Spleen (tissue), 11 donors: ENCODE data around the gene METTL21C. TPM values are rescaled to one million over a fixed set of nuclear protein-coding genes. Genes with fewer than 3 reads are reported as not detected.
A peak's percentile ranks its signal among the peaks of the same experiment; 100 is the strongest.

Experiments
- DNase-seq: peaks from one replicate; pipeline ENCODE4 v3.0.0-alpha.2; 2020
- H3K27ac ChIP-seq, 8 donors: fragments of 200-600 bp; sonication (generic) in 7 of 8; 1 replicate in 4 of 8; 2 replicates in 4 of 8; pipeline versions ENCODE4 v1.5.0 to v1.8.0; 2016 to 2021; ENCODE audit warnings: inconsistent platforms in 4 of 8, mild to moderate bottlenecking in 4 of 8, moderate library complexity in 1 of 8
- H3K27me3 ChIP-seq, 7 donors: fragments of 200-600 bp; sonication (generic) in 6 of 7; replicated peaks in 1 of 7; 1 replicate in 4 of 7; 2 replicates in 3 of 7; pipeline versions ENCODE4 v1.5.0 to v1.8.0; 2016 to 2021; ENCODE audit warnings: inconsistent platforms in 3 of 7, mild to moderate bottlenecking in 1 of 7
- H3K36me3 ChIP-seq, 6 donors: fragments of 200-600 bp; sonication (generic) in 5 of 6; 1 replicate in 4 of 6; 2 replicates in 2 of 6; pipeline versions ENCODE4 v1.5.0 to v1.8.0; 2016 to 2021; ENCODE audit warnings: inconsistent platforms in 2 of 6
- H3K4me1 ChIP-seq, 6 donors: fragments of 200-600 bp; sonication (generic) in 5 of 6; 1 replicate in 3 of 6; 2 replicates in 3 of 6; pipeline versions ENCODE4 v1.5.0 to v1.8.0; 2016 to 2021; ENCODE audit warnings: inconsistent platforms in 3 of 6
- H3K4me3 ChIP-seq, 8 donors: fragments of 200-600 bp; sonication (generic) in 7 of 8; 1 replicate in 4 of 8; 2 replicates in 4 of 8; pipeline versions ENCODE4 v1.5.0 to v1.8.0; 2016 to 2021; ENCODE audit warnings: inconsistent platforms in 4 of 8, mild to moderate bottlenecking in 4 of 8, moderate library complexity in 2 of 8
- H3K9me3 ChIP-seq, 8 donors: fragments of 200-600 bp; sonication (generic) in 7 of 8; 1 replicate in 4 of 8; 2 replicates in 4 of 8; pipeline versions ENCODE4 v1.5.0 to v1.8.0; 2016 to 2021; ENCODE audit warnings: inconsistent platforms in 4 of 8
- POLR2A ChIP-seq, 3 donors: fragments of 450-650 bp; IDR thresholded peaks; one replicate each; pipeline ENCODE4 v1.5.1; 2017; ENCODE audit warnings: antibody characterized with exemption in 3 of 3, mild to moderate bottlenecking in 1 of 3
- POLR2AphosphoS5 ChIP-seq, 3 donors: sonication (generic); formaldehyde crosslinking; IDR thresholded peaks; one replicate each; pipeline ENCODE4 v1.5.1; 2017; ENCODE audit warnings: antibody characterized with exemption in 3 of 3
- whole genome bisulfite sequencing, 5 donors: extraction: QIAGEN DNeasy Blood & Tissue Kit in 3 of 5; methylation state at CpG; one replicate each; pipeline versions ENCODE4 v1.1.5 to v1.1.7; 2013 to 2018; 5-methylcytosine and 5-hydroxymethylcytosine counted together
- intact Hi-C: fragments of 100-400 bp; cut with DNase I; formaldehyde crosslinking; loops from one replicate; pipeline ENCODE4 v1.15.0; 2023; ENCODE audit warnings: low total_unique reads
- polyA plus RNA-seq, 3 donors: library from polyadenylated mRNA; stranded (reverse); fragments of 200-250 nt; gene quantifications; one replicate each; pipeline ENCODE4 v1.2.1, GENCODE V29; 2013
- total RNA-seq, 7 donors: library from RNA; depleted of rRNA in 3 of 7; stranded (reverse); fragments of >200 nt in 3 of 7; fragmentation: NEBNext Ultra II Directional in 4 of 7; extraction: Animal tissue kit (Norgen Biotek cat#: 25700) in 4 of 7; gene quantifications; one replicate each; pipeline versions ENCODE4 v1.1.0 to v1.2.1, GENCODE V29; 2016 to 2021
- TF ChIP-seq, protein P1 (sequence below), 11 experiments: fragments of 200-600 bp in 7 of 11; fragments of 450-650 bp in 4 of 11; sonication (generic) in 4 of 11; IDR thresholded peaks in 8 of 11; conservative IDR thresholded peaks in 3 of 11; 1 replicate in 7 of 11; 2 replicates in 4 of 11; pipeline versions ENCODE4 v1.4.0 to v1.8.0; 2016 to 2021; ENCODE audit warnings: antibody characterized with exemption in 11 of 11, inconsistent platforms in 4 of 11, mild to moderate bottlenecking in 1 of 11
- donor health status: healthy with polysubstance abuse.
- donor health status: DM: no; HTN: no; CAD: no; lungs with moderate emphysema.
- donor health status: DM: no; HTN: no; CAD: no.
- donor health status: Bipolar disorder and iron deficiency.
- donor health status: healthy.
- donor health status: DM: no; HTN: no; CAD: no.
- donor health status: DM: yes; HTN: yes; CAD: no.

The METTL21C gene
- total and polyA plus RNA-seq, 10 donors = not detected

DNA sequence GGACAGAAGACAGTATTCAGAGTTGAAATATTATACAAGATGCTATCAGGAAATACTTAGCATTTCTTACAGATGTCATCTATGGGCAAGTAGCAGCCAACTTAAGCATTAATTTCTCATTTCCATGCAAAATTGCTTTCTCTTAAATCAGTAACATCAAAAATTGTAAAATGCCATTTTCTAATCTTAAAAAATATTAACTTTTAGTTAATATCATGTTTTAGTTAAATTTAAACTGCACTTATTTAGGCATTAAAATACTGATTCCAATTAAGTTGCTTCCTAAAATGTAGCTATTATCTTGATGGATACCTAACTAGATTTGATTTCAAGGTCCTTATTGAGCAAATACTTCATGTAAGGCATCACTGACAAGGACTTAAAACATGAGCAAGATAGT lies 27.8 kb downstream of the METTL21C start:
- DNase-seq = no peak
- Histone ChIP-seq H3K27me3 (no peaks in the 10 kb centered on the region), H3K9me3 (peaks cover 0 to 32% (median 12%) of the 10 kb centered on the region in 8 donors), H3K27ac (no peak overlapping the region), H3K4me3 (no peak overlapping the region), H3K4me1 (no peaks in the 10 kb centered on the region), H3K36me3 (peaks cover 8 to 92% (median 74%) of the 10 kb centered on the region in 6 donors)
- intact Hi-C loops = loop anchor here (10.0 kb wide), 1 partner anchor 52 kb away; no protein-coding TSS in a partner anchor
- TF ChIP-seq, protein P1, sequence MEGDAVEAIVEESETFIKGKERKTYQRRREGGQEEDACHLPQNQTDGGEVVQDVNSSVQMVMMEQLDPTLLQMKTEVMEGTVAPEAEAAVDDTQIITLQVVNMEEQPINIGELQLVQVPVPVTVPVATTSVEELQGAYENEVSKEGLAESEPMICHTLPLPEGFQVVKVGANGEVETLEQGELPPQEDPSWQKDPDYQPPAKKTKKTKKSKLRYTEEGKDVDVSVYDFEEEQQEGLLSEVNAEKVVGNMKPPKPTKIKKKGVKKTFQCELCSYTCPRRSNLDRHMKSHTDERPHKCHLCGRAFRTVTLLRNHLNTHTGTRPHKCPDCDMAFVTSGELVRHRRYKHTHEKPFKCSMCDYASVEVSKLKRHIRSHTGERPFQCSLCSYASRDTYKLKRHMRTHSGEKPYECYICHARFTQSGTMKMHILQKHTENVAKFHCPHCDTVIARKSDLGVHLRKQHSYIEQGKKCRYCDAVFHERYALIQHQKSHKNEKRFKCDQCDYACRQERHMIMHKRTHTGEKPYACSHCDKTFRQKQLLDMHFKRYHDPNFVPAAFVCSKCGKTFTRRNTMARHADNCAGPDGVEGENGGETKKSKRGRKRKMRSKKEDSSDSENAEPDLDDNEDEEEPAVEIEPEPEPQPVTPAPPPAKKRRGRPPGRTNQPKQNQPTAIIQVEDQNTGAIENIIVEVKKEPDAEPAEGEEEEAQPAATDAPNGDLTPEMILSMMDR (IDR thresholded peaks at IDR 0.05 in 8 of 11, conservative IDR thresholded peaks at IDR 0.05 in 3 of 11) = no peak

DNA sequence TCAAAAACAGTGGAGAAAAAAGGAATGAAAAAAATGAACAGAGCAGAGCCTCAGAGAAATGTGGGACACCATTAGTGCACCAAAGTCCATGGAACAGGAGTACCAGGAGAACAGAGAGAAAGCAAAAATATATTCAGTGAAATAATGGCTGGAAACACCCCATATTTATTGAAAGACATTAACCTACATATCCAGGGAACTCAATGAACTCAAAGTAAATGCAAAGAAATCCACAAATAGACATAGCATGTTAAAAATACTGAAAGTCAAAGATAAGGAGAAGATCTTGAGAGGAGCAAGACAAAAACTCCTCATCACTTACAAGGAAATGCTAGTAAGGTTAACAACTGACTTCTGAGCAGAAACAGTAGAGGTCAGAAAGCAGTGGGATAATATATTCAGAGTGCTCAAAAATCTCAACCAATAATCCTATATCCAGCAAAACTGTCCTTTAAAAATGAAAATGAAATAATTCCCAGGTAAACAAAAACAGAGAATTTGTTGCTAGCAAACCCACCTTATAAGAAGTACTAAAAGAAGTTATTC lies 35.6 kb downstream of the METTL21C start:
- H3K27me3 ChIP-seq = no peaks in the 10 kb centered on the region
- intact Hi-C loops = no loop called here
- peaks cover 0 to 6% (median 0%) of the 10 kb centered on the region in 8 donors for H3K9me3 ChIP-seq
- H3K4me3 ChIP-seq = no peak overlapping the region
- H3K36me3 ChIP-seq = peaks cover 0 to 89% (median 57%) of the 10 kb centered on the region in 6 donors
- H3K4me1 ChIP-seq = no peaks in the 10 kb centered on the region
- no peak for DNase-seq
- TF ChIP-seq POLR2AphosphoS5 (IDR thresholded peaks at IDR 0.05) = no peak
- TF ChIP-seq, protein P1 (IDR thresholded peaks at IDR 0.05 in 8 of 11, conservative IDR thresholded peaks at IDR 0.05 in 3 of 11) = no peak
- TF ChIP-seq POLR2A (IDR thresholded peaks at IDR 0.05) = no peak
- H3K27ac ChIP-seq = no peak overlapping the region

DNA sequence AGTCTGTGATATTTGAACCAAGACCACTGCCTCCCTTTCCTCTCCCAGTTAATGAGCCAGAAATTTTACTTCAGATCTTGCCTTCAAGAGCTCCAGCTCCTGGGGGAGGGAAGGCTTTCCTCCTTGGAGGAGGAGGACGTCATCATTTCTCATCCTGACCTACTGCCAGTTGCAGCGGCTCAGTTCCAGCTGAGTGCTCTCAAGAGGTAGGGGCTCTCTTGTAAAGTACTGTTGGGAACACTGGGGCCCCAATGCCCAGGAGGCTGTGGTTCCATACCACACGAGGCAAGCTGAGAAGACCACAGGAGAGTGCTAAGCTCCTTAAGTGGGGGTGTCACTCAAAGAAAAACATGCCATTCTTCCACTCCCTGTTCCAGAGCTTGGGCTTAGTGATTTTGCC lies 36.2 kb downstream of the METTL21C start:
- WGBS, 5 donors = 74 to 97% (median 92%) methylated on average over 3 of the region's 3 CpGs
- no peak overlapping the region for H3K27ac ChIP-seq
- no peak overlapping the region for H3K4me3 ChIP-seq
- TF ChIP-seq, protein P1 (IDR thresholded peaks at IDR 0.05 in 8 of 11, conservative IDR thresholded peaks at IDR 0.05 in 3 of 11) = no peak
- TF ChIP-seq POLR2A (IDR thresholded peaks at IDR 0.05) (no peak), POLR2AphosphoS5 (IDR thresholded peaks at IDR 0.05) (no peak)
- H3K4me1 ChIP-seq = no peaks in the 10 kb centered on the region
- H3K9me3 ChIP-seq = peaks cover 0 to 6% (median 0%) of the 10 kb centered on the region in 8 donors
- H3K36me3 ChIP-seq = peaks cover 0 to 89% (median 55%) of the 10 kb centered on the region in 6 donors
- intact Hi-C loops = no loop called here
- H3K27me3 ChIP-seq = no peaks in the 10 kb centered on the region
- DNase-seq = no peak

DNA sequence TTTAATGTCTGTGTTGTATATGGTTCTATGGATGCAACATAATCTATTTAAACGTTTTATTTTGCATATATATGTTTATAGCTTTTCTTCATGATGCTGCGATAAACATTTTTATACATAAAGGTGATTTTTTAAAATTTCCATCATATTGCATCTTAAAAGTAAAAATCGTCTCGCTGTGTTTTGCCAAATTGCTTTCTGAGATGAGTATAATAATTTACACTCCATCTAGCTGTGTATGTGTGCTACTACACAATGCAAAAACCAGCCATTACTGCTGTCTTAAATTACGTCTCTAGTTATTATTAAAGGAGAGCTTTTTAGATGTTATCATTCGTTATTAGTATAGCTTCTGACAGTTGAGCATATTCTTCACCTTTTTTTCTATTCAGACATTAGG lies 37.2 kb downstream of the METTL21C start:
- H3K9me3 ChIP-seq = peaks cover 0 to 6% (median 0%) of the 10 kb centered on the region in 8 donors
- H3K4me3 ChIP-seq = no peak overlapping the region
- intact Hi-C loops = no loop called here
- TF ChIP-seq POLR2AphosphoS5 (IDR thresholded peaks at IDR 0.05) = no peak
- TF ChIP-seq, protein P1 (IDR thresholded peaks at IDR 0.05 in 8 of 11, conservative IDR thresholded peaks at IDR 0.05 in 3 of 11) = peak in 4 of 11 experiments; percentile 8 to 27 (median 22)
- 78 to 96% (median 86%) methylated on average over 6 of the region's 6 CpGs for WGBS, 5 donors
- no peaks in the 10 kb centered on the region for H3K27me3 ChIP-seq
- no peaks in the 10 kb centered on the region for H3K4me1 ChIP-seq
- H3K36me3 ChIP-seq = peaks cover 0 to 94% (median 53%) of the 10 kb centered on the region in 6 donors
- DNase-seq = no peak
- no peak overlapping the region for H3K27ac ChIP-seq
